T-cell (primary cell): Measurements from ENCODE around the gene MT2A. TPM values are rescaled to one million over a fixed set of nuclear protein-coding genes. Genes with fewer than 3 reads are reported as not detected.

Experiments
- ATAC-seq, 4 experiments: fragments of 200-7000 bp in 3 of 4; fragments of 150-1000 bp in 1 of 4; cut with Tn5 transposase; replicated peaks in 1 of 4; 1 replicate in 3 of 4; 2 replicates in 1 of 4; pipeline ENCODE4 v1.10.0; 2021; ENCODE audit warnings: moderate library complexity in 3 of 4, mild to moderate bottlenecking in 2 of 4, moderate number of reproducible peaks in 1 of 4
- CTCF ChIA-PET, 2 donors: fragments of 300-600 bp; sonication (Branson Sonifier 250); formaldehyde crosslinking; loops; one replicate each; lab custom pipeline; 2022; ENCODE audit warnings: antibody characterized with exemption in 2 of 2; lab: Charles Lee
- POLR2A ChIA-PET, 2 donors: fragments of 300-600 bp; sonication (Branson Sonifier 250); formaldehyde crosslinking; loops; one replicate each; lab custom pipeline; 2022; ENCODE audit warnings: antibody characterized with exemption in 2 of 2; lab: Charles Lee
- DNase-seq, 35 experiments: peaks; one replicate each; pipeline versions ENCODE4 v3.0.0 to v3.0.0-alpha.2; 2013 to 2023
- H3K27ac ChIP-seq: one replicate; pipeline ENCODE4 v1.5.1; 2013; ENCODE audit warnings: low read length
- H3K27me3 ChIP-seq, 2 experiments: replicated peaks in 1 of 2; 1 replicate in 1 of 2; 2 replicates in 1 of 2; pipeline versions ENCODE4 v1.6.1 to v1.7.0; 2013; ENCODE audit warnings: low read length in 1 of 2, mixed read lengths in 1 of 2; ENCODE audit not compliant: control insufficient read depth in 2 of 2, insufficient read depth in 2 of 2; ENCODE audit errors: extremely low read depth in 1 of 2
- H3K36me3 ChIP-seq, 2 donors: 1 replicate in 1 of 2; 2 replicates in 1 of 2; pipeline versions ENCODE4 v1.6.1 to v1.7.0; 2013; ENCODE audit warnings: low read length in 1 of 2; ENCODE audit not compliant: control insufficient read depth in 2 of 2, insufficient read depth in 1 of 2; ENCODE audit errors: extremely low read depth in 1 of 2
- H3K4me1 ChIP-seq, 2 experiments: 1 replicate in 1 of 2; 2 replicates in 1 of 2; pipeline versions ENCODE4 v1.6.1 to v1.7.0; 2013; ENCODE audit warnings: low read length in 2 of 2, mixed read lengths in 1 of 2; ENCODE audit not compliant: insufficient read depth in 2 of 2, control insufficient read depth in 1 of 2; ENCODE audit errors: extremely low read depth in 1 of 2
- H3K4me3 ChIP-seq, 2 donors: 1 replicate in 1 of 2; 2 replicates in 1 of 2; pipeline versions ENCODE4 v1.5.1 to v1.7.0; 2013; ENCODE audit warnings: mild to moderate bottlenecking in 2 of 2, low read length in 1 of 2, moderate library complexity in 1 of 2; ENCODE audit not compliant: control insufficient read depth in 1 of 2; ENCODE audit errors: extremely low read depth in 1 of 2
- H3K9me3 ChIP-seq: 2 replicates; pipeline ENCODE4 v1.7.0; 2013
- H3K27ac Mint-ChIP-seq, 2 donors: one replicate each; pipeline ENCODE4 v1.8.0; 2020 to 2021; ENCODE audit warnings: mild to moderate bottlenecking in 2 of 2, mixed read lengths in 2 of 2
- H3K27me3 Mint-ChIP-seq, 2 donors: one replicate each; pipeline ENCODE4 v1.8.0; 2021 to 2022; ENCODE audit warnings: mixed read lengths in 2 of 2
- H3K36me3 Mint-ChIP-seq: one replicate; pipeline ENCODE4 v1.8.0; 2021; ENCODE audit warnings: mixed read lengths
- H3K4me1 Mint-ChIP-seq, 3 donors: one replicate each; pipeline ENCODE4 v1.8.0; 2020 to 2022; ENCODE audit warnings: mixed read lengths in 3 of 3, mild to moderate bottlenecking in 1 of 3
- H3K4me3 Mint-ChIP-seq, 3 donors: one replicate each; pipeline ENCODE4 v1.8.0; 2020 to 2022; ENCODE audit warnings: mild to moderate bottlenecking in 3 of 3, mixed read lengths in 3 of 3, moderate library complexity in 3 of 3
- H3K9me3 Mint-ChIP-seq, 3 donors: one replicate each; pipeline ENCODE4 v1.8.0; 2020 to 2022; ENCODE audit warnings: mixed read lengths in 3 of 3
- WGBS: methylation state at CpG from one replicate; pipeline ENCODE4 v1.1.5; 2013; ENCODE audit warnings: missing lambda C conversion rate; ENCODE audit not compliant: insufficient coverage; 5-methylcytosine and 5-hydroxymethylcytosine counted together
- total RNA-seq, 35 experiments: library from RNA in 6 of 35; stranded (reverse) in 6 of 35; fragments of 120-200 nt in 1 of 35; gene quantifications; one replicate each; pipeline versions ENCODE4 v1.2.1 to v1.2.4 and lab custom pipeline; 2013 to 2026

MT2A gene
- total RNA-seq, 5 donors from 2014 or later (not counting 1 experiment from before 2014, with no cell fraction given) = 46.8 to 71.4 (median 57.1) TPM

GRCh38 chr16:56609463-56609921, 1.1 kb downstream of the MT2A start:
- H3K4me3 Mint-ChIP-seq = peak overlapping the region; percentile 91 to 96 (median 94)
- POLR2A ChIA-PET = interaction anchor here in 1 of 2 donors (0.5 to 1.6 kb wide), 4 partner anchors 12 to 97 kb away, joined by 3 to 5 read pairs (median 3); no protein-coding TSS in a partner anchor
- CTCF ChIA-PET = interaction anchor here in 1 of 2 donors (1.2 to 2.3 kb wide), 2 partner anchors 9 to 92 kb away, joined by 4 to 8 read pairs; no protein-coding TSS in a partner anchor
- H3K4me1 ChIP-seq = peaks cover 27 to 51% of the 10 kb centered on the region in 2 experiments
- peak in 34 of 35 experiments; percentile 49 to 93 (median 75) for DNase-seq
- H3K27ac Mint-ChIP-seq = peak overlapping the region; percentile 93 to 98
- no peaks in the 10 kb centered on the region for H3K27me3 ChIP-seq
- H3K27me3 Mint-ChIP-seq = no peaks in the 10 kb centered on the region
- no peaks in the 10 kb centered on the region for H3K9me3 Mint-ChIP-seq
- H3K4me3 ChIP-seq = peak overlapping the region; percentile 66 to 67
- peak; percentile 34 to 56 (median 44) for ATAC-seq
- no peaks in the 10 kb centered on the region for H3K36me3 Mint-ChIP-seq
- H3K36me3 ChIP-seq = no peaks in the 10 kb centered on the region
- H3K4me1 Mint-ChIP-seq = peaks cover 44 to 56% (median 51%) of the 10 kb centered on the region in 3 donors
- peak overlapping the region; percentile 95 for H3K27ac ChIP-seq
- H3K9me3 ChIP-seq = no peaks in the 10 kb centered on the region
- 0% methylated on average over 3 of the region's 6 CpGs for WGBS

GRCh38 chr16:56610017-56610608, 1.7 kb downstream of the MT2A start:
- DNase-seq (peak in 34 of 35 experiments; percentile 44 to 88 (median 70)), ATAC-seq (peak; percentile 22 to 78 (median 26))
- Histone ChIP-seq H3K9me3 (no peaks in the 10 kb centered on the region), H3K27me3 (no peaks in the 10 kb centered on the region), H3K36me3 (no peaks in the 10 kb centered on the region), H3K27ac (peak overlapping the region; percentile 95), H3K4me1 (peaks cover 27 to 51% of the 10 kb centered on the region in 2 experiments), H3K4me3 (peak overlapping the region; percentile 66 to 67)
- CTCF ChIA-PET = interaction anchor here in 1 of 2 donors (1.0 to 2.3 kb wide), 4 partner anchors 9 to 92 kb away, joined by 3 to 8 read pairs (median 4); no protein-coding TSS in a partner anchor
- Mint-ChIP-seq H3K4me3 (peak overlapping the region; percentile 91 to 96 (median 94)), H3K4me1 (peaks cover 47 to 58% (median 51%) of the 10 kb centered on the region in 3 donors), H3K27me3 (no peaks in the 10 kb centered on the region), H3K27ac (peak overlapping the region; percentile 93 to 98), H3K36me3 (no peaks in the 10 kb centered on the region), H3K9me3 (no peaks in the 10 kb centered on the region)
- 0% methylated on average over 10 of the region's 10 CpGs for WGBS
- POLR2A ChIA-PET = interaction anchor here in 1 of 2 donors (0.5 to 1.6 kb wide), 4 partner anchors 11 to 97 kb away, joined by 3 to 5 read pairs (median 3); no protein-coding TSS in a partner anchor

DNA sequence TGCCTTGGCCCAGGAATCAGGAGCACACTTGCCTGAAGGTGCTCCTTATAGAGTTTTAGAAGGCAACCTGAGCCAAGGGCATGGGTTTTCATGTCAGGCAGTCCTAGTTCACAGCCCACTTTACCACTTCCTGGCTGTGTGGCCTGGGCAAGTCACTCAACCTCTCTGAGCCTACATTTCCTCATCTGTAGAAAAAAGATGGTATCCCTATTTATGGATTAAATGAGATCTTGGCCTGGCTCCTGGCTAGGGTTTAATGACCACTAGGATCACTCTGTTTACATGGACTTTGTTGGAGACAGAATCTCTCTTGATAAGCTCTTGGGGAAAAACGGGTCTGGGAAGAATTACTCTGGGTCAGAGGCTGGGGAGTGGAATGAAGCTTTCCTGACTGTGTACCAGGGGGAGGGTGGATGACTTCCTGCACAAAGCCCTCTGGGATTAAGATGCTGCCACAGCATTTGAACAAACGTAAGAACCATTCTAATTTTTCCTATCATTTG, 2.3 kb downstream of the MT2A start:
- H3K9me3 Mint-ChIP-seq = no peaks in the 10 kb centered on the region
- peak overlapping the region; percentile 93 to 98 for H3K27ac Mint-ChIP-seq
- 63% methylated on average over 2 of the region's 2 CpGs for WGBS
- peak overlapping the region; percentile 95 for H3K27ac ChIP-seq
- H3K4me1 ChIP-seq = peaks cover 27 to 51% of the 10 kb centered on the region in 2 experiments
- H3K4me1 Mint-ChIP-seq = peaks cover 49 to 58% (median 51%) of the 10 kb centered on the region in 3 donors
- POLR2A ChIA-PET = interaction anchor here in 1 of 2 donors (1.3 to 1.6 kb wide), 2 partner anchors 13 to 33 kb away, joined by 3 to 5 read pairs; no protein-coding TSS in a partner anchor
- peak overlapping the region; percentile 72 to 96 (median 91) for H3K4me3 Mint-ChIP-seq
- CTCF ChIA-PET = interaction anchor here in 1 of 2 donors (1.0 to 2.3 kb wide), 3 partner anchors 10 to 92 kb away, joined by 3 to 8 read pairs (median 5); no protein-coding TSS in a partner anchor
- H3K4me3 ChIP-seq = no peak overlapping the region
- ATAC-seq (peak in 2 of 4 experiments; percentile 5 to 34), DNase-seq (peak in 2 of 35 experiments; percentile 17 to 29)
- H3K27me3 Mint-ChIP-seq = no peaks in the 10 kb centered on the region
- H3K36me3 ChIP-seq = no peaks in the 10 kb centered on the region
- H3K36me3 Mint-ChIP-seq = no peaks in the 10 kb centered on the region
- no peaks in the 10 kb centered on the region for H3K9me3 ChIP-seq
- no peaks in the 10 kb centered on the region for H3K27me3 ChIP-seq

- H3K4me1 Mint-ChIP-seq = peaks cover 47 to 56% (median 49%) of the 10 kb centered on the region in 3 donors
- H3K27ac ChIP-seq = peak overlapping the region; percentile 95
- CTCF ChIA-PET = interaction anchor here (0.6 to 2.3 kb wide), 5 partner anchors 10 to 1124 kb away, joined by 3 to 8 read pairs (median 5); no protein-coding TSS in a partner anchor
These were observed 3.0 kb downstream of the MT2A start for GRCh38 chr16:56611281-56611833.

GRCh38 chr16:56613706-56614105, 5.3 kb downstream of the MT2A start:
- ATAC-seq (no peak), DNase-seq (no peak)
- H3K36me3 Mint-ChIP-seq = no peaks in the 10 kb centered on the region
- H3K9me3 ChIP-seq = no peaks in the 10 kb centered on the region
- no peaks in the 10 kb centered on the region for H3K9me3 Mint-ChIP-seq
- no peaks in the 10 kb centered on the region for H3K36me3 ChIP-seq
- no peak overlapping the region for H3K4me3 Mint-ChIP-seq
- H3K27me3 ChIP-seq = peaks cover 15 to 18% of the 10 kb centered on the region in 2 experiments
- no peak overlapping the region for H3K4me3 ChIP-seq
- peaks cover 23 to 42% of the 10 kb centered on the region in 2 experiments for H3K4me1 ChIP-seq
- H3K27ac ChIP-seq = no peak overlapping the region
- peaks cover 39 to 44% (median 41%) of the 10 kb centered on the region in 3 donors for H3K4me1 Mint-ChIP-seq
- no peak overlapping the region for H3K27ac Mint-ChIP-seq
- CTCF ChIA-PET = interaction anchor here in 1 of 2 donors (1.1 to 2.0 kb wide), 2 partner anchors 10 to 88 kb away, joined by 3 to 6 read pairs; no protein-coding TSS in a partner anchor
- POLR2A ChIA-PET = no interaction called here
- H3K27me3 Mint-ChIP-seq = peaks cover 0 to 19% of the 10 kb centered on the region in 2 donors

More at GRCh38 chr16:56611281-56611833, 3.0 kb downstream of the MT2A start:
- Mint-ChIP-seq H3K36me3 (no peaks in the 10 kb centered on the region), H3K4me3 (peak overlapping the region in 2 of 3 donors; percentile 17 to 96), H3K9me3 (no peaks in the 10 kb centered on the region), H3K27me3 (no peaks in the 10 kb centered on the region), H3K27ac (peak overlapping the region; percentile 93 to 98)
- WGBS = 78% methylated on average over 1 of the region's 2 CpGs
- DNase-seq (no peak), ATAC-seq (no peak)
- no peak overlapping the region for H3K4me3 ChIP-seq
- H3K27me3 ChIP-seq = peaks cover 0 to 3% of the 10 kb centered on the region in 2 experiments
- H3K36me3 ChIP-seq = no peaks in the 10 kb centered on the region
- POLR2A ChIA-PET = interaction anchor here in 1 of 2 donors (0.5 kb wide), 1 partner anchor 84 kb away, joined by 3 read pairs; no protein-coding TSS in a partner anchor
- no peaks in the 10 kb centered on the region for H3K9me3 ChIP-seq
- H3K4me1 ChIP-seq = peaks cover 27 to 51% of the 10 kb centered on the region in 2 experiments
